HG03378 (cell line): ENCODE measurements around the gene TNFAIP2.

Experiments used
- ATAC-seq: cut with Tn5 transposase; IDR thresholded peaks from one replicate; pipeline ENCODE4 v1.9.1; 2021; ENCODE audit warnings: mild to moderate bottlenecking, moderate library complexity; ENCODE audit not compliant: unreplicated experiment

The TNFAIP2 gene

DNA sequence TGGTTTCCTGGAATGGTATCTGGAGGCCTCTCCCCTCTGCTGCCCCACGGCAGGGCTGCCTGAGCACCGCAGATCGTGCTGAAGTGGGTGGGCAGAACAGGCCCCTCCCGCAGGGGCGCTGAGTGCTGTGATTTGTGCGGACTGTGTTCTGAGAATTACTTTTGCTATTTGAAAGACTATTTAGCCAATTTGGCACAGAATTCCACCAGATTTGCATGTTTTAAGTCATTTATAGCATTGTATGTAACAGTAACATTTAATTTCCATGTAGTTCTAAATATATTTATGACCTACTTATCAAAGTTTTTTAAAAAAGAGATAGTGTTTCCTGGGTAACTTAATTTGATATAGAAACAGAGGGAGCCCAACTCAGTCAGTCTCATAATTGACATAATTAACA, 55.3 kb downstream of the TNFAIP2 start:
- ATAC-seq = no peak

DNA sequence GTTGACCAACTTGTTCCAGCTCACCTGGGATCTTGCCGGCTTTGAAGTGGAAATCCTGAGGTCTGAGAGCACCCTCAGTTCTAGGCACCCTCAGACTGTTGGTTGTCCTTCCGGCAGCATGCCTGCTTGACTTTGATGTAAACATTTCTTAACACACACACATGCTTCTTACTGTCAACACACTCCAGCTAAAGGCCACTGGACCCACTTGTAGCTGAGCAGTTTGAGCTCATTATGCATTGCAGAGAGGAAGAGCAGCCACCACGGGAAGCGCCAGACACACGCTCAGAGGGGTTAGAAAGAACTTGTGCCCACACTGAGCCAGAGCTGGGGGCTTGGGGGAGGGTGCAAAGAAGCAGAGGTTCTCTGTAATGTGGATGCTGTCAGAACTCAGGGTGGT, 55.8 kb downstream of the TNFAIP2 start:
- ATAC-seq = no peak

- ATAC-seq = no peak
Observed at GRCh38 chr14:103180331-103180730, 57.1 kb downstream of the TNFAIP2 start.

- ATAC-seq = no peak
Observed at GRCh38 chr14:103184046-103184445, 60.8 kb downstream of the TNFAIP2 start.

- no peak for ATAC-seq
Observed at GRCh38 chr14:103185051-103186029, 62.1 kb downstream of the TNFAIP2 start.

GRCh38 chr14:103186241-103186822, 63.1 kb downstream of the TNFAIP2 start:
- no peak for ATAC-seq
